HG02571 (cell line): Measurements from ENCODE around the gene ADGRF3.
"Not testable (repeated sequence)": the region's sequence is repeated elsewhere in the genome, so short reads cannot be mapped to it uniquely, and the experiment has no call there.

Experiments used
- ATAC-seq: cut with Tn5 transposase; IDR thresholded peaks from one replicate; pipeline ENCODE4 v1.9.1; 2021; ENCODE audit warnings: mild to moderate bottlenecking, moderate library complexity; ENCODE audit not compliant: unreplicated experiment

The ADGRF3 gene

GRCh38 chr2:26281226-26281625, 65.4 kb downstream of the ADGRF3 start:
- ATAC-seq, result no peak

- ATAC-seq, result no peak
Observed at GRCh38 chr2:26279886-26280285, 66.7 kb downstream of the ADGRF3 start.

- no peak for ATAC-seq
Observed at GRCh38 chr2:26276484-26277227, 69.9 kb downstream of the ADGRF3 start.

- no peak for ATAC-seq
Observed at GRCh38 chr2:26274058-26274613, 72.5 kb downstream of the ADGRF3 start.

GRCh38 chr2:26273501-26273900, 73.1 kb downstream of the ADGRF3 start:
- ATAC-seq, result no peak

- no peak for ATAC-seq
Observed at GRCh38 chr2:26270373-26270772, 76.2 kb downstream of the ADGRF3 start.

- ATAC-seq, result no peak
Observed at GRCh38 chr2:26269571-26270158, 76.9 kb downstream of the ADGRF3 start.

GRCh38 chr2:26268670-26269385, 77.8 kb downstream of the ADGRF3 start:
- ATAC-seq, result not testable (repeated sequence)

GRCh38 chr2:26268213-26268612, 78.4 kb downstream of the ADGRF3 start:
- no peak for ATAC-seq

GRCh38 chr2:26258836-26259235, 87.8 kb downstream of the ADGRF3 start:
- ATAC-seq, result not testable (repeated sequence)
